ENCODE measurements around the gene PFDN2. TPM values are rescaled to one million over a fixed set of nuclear protein-coding genes. Genes with fewer than 3 reads are reported as not detected.

PFDN2 gene
- total and polyA plus RNA-seq, 9 donors: 18.1 to 94.4 (median 48.1) TPM

DNA sequence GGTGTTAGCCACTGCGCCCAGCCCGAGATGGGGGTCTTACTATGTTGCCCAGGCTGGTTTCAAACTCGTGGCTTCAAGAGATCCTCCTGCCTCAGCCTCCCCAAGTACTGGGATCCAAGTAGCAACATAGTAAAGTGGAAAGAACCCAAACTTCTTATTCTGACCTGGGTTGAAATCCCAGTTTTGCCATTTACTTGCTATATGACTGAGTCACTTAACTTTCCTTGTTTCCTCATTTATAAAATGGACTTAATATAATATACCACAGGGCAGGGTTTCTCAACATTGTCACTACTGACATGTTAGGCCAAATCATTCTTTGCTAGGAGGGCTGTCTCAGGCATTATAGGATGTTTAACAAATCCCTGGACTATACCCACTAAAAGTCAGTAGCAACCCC lies 6.7 kb downstream of the PFDN2 start:
- H3K4me3 ChIP-seq: no peak overlapping the region
- WGBS, 3 donors: 92 to 94% (median 93%) methylated on average over 3 of the region's 3 CpGs
- H3K4me1 ChIP-seq (ENCODE audit: insufficient read depth): peaks cover 5% of the 10 kb centered on the region
- H3K9me3 ChIP-seq: no peaks in the 10 kb centered on the region
- no peaks in the 10 kb centered on the region for H3K27me3 ChIP-seq
- intact Hi-C loops (cut with DNase I): no loop called here
- TF ChIP-seq, protein P1, sequence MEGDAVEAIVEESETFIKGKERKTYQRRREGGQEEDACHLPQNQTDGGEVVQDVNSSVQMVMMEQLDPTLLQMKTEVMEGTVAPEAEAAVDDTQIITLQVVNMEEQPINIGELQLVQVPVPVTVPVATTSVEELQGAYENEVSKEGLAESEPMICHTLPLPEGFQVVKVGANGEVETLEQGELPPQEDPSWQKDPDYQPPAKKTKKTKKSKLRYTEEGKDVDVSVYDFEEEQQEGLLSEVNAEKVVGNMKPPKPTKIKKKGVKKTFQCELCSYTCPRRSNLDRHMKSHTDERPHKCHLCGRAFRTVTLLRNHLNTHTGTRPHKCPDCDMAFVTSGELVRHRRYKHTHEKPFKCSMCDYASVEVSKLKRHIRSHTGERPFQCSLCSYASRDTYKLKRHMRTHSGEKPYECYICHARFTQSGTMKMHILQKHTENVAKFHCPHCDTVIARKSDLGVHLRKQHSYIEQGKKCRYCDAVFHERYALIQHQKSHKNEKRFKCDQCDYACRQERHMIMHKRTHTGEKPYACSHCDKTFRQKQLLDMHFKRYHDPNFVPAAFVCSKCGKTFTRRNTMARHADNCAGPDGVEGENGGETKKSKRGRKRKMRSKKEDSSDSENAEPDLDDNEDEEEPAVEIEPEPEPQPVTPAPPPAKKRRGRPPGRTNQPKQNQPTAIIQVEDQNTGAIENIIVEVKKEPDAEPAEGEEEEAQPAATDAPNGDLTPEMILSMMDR (IDR thresholded peaks at IDR 0.05): no peak
- no peak for TF ChIP-seq EP300 (IDR thresholded peaks at IDR 0.05)
- TF ChIP-seq POLR2A (IDR thresholded peaks at IDR 0.05): no peak
- no peak overlapping the region for H3K27ac ChIP-seq
- no peak for DNase-seq
- no peaks in the 10 kb centered on the region for H3K36me3 ChIP-seq

DNA sequence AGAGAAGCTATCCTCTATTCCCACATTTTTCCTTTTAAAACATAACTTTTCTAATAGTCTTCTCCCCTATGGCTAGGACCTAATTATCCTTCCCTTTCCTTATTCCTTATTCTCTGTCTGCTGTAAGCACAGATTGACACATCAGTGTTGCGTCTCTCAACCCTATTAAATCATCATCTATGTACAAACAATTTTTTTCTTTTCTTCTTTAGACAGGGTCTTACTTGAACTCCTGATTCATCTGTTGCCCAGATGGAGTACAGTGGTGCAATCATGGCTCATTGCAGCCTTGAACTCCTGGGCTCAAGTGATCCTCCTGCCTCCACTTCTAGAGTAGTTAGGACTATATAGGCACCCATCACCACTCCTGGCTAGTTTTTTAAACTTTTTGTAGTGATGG lies 11.4 kb downstream of the PFDN2 start:
- H3K27ac ChIP-seq: no peak overlapping the region
- H3K9me3 ChIP-seq: no peaks in the 10 kb centered on the region
- DNase-seq: no peak
- H3K27me3 ChIP-seq: no peaks in the 10 kb centered on the region
- H3K4me1 ChIP-seq (ENCODE audit: insufficient read depth): no peaks in the 10 kb centered on the region
- WGBS, 3 donors: 94 to 95% (median 94%) methylated on average over 1 of the region's 1 CpG
- TF ChIP-seq, protein P1 (IDR thresholded peaks at IDR 0.05): no peak
- TF ChIP-seq EP300 (IDR thresholded peaks at IDR 0.05): no peak
- TF ChIP-seq POLR2A (IDR thresholded peaks at IDR 0.05): no peak
- no peaks in the 10 kb centered on the region for H3K36me3 ChIP-seq
- no peak overlapping the region for H3K4me3 ChIP-seq
- intact Hi-C loops (cut with DNase I): loop anchor here in 1 of 4 donors (10.0 kb wide), 1 partner anchor 432 kb away; no protein-coding TSS in a partner anchor

DNA sequence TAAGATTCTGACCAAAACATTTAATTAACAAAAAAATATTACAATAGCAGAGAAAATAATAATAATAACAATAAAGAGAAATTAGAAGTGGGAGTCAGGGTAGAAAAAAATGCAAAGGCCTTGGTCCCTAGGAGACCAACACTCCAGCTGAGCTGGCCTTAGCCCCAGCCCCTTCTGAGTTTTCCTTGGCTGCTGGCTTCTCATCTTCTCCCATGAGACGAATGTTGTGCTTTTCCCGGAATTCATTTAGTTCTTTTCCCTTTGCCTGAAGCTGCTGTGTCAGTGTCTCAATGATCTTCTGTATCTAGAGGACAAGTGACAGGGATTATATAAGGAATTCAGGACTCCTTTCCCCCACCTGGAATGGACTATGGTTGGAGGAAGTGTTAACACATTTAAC lies 17.3 kb downstream of the PFDN2 start:
- intact Hi-C loops (cut with DNase I): loop anchor here in 1 of 4 donors (10.0 kb wide), 1 partner anchor 426 kb away; no protein-coding TSS in a partner anchor
- 26 to 28% (median 27%) methylated on average over 2 of the region's 2 CpGs for WGBS, 3 donors
- H3K4me1 ChIP-seq (ENCODE audit: insufficient read depth): peaks cover 8% of the 10 kb centered on the region
- H3K9me3 ChIP-seq: no peaks in the 10 kb centered on the region
- TF ChIP-seq POLR2A (IDR thresholded peaks at IDR 0.05) (no peak), EP300 (IDR thresholded peaks at IDR 0.05) (no peak)
- TF ChIP-seq, protein P1 (IDR thresholded peaks at IDR 0.05): no peak
- no peaks in the 10 kb centered on the region for H3K36me3 ChIP-seq
- H3K27me3 ChIP-seq: no peaks in the 10 kb centered on the region
- no peak overlapping the region for H3K4me3 ChIP-seq
- H3K27ac ChIP-seq: no peak overlapping the region
- no peak for DNase-seq

DNA sequence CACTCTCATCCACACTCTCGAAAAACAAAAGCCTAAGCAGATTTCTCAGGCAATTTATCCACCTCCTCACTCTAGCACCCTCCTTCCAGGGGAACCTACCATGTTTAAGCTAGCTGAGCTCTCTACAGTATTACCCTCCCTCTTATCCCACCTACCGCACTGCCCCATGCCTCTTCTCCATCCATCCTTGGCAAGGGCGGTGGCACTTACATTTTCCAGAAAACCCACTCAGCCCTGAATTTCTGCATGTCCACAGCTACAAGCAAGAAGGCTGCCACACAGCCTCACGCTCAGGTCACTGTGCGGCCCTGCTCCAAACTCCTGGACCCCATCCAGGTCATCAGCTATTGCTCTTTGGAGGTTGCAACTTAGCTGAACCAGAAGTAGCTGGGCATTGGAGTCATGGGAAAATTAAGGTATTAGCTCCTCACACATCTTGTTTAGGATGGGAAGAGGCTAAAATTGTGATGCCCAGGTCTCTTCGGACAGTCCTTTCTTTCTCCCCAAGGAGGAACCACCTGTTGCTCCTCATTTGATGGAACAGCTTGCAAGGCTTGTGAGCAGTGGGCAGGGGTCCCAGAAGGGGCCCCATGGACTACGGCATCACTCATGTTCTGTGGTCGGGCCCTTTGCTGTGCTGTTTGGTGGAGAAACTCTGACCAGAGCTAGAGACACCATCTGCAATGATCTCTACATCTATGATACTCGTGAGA lies 18.6 kb downstream of the PFDN2 start:
- Histone ChIP-seq H3K4me1 (ENCODE audit: insufficient read depth) (peaks cover 8% of the 10 kb centered on the region), H3K27me3 (no peaks in the 10 kb centered on the region), H3K9me3 (no peaks in the 10 kb centered on the region), H3K36me3 (no peaks in the 10 kb centered on the region), H3K4me3 (peak overlapping the region; percentile 48), H3K27ac (no peak overlapping the region)
- no peak for DNase-seq
- TF ChIP-seq, protein P1 (IDR thresholded peaks at IDR 0.05): no peak
- TF ChIP-seq POLR2A (IDR thresholded peaks at IDR 0.05): no peak
- no peak for TF ChIP-seq EP300 (IDR thresholded peaks at IDR 0.05)
- intact Hi-C loops (cut with DNase I): loop anchor here (5.0 to 10.0 kb wide), 5 partner anchors 54 to 422 kb away; partner anchors contain the start of gene USF1 (in 2 of the 4)
- 75 to 80% (median 78%) methylated on average over 9 of the region's 9 CpGs for WGBS, 3 donors
